HEK293 (cell line): ENCODE measurements around the gene BTBD19.

Experiments used
- KLF10 ChIP-seq: fragments of 450-650 bp; IDR thresholded peaks from 2 replicates; pipeline ENCODE4 v1.5.1; 2018; ENCODE audit warnings: missing biosample characterization, mild to moderate bottlenecking, missing genetic modification characterization
- KLF8 ChIP-seq: fragments of 450-650 bp; formaldehyde crosslinking; IDR thresholded peaks from 2 replicates; pipeline ENCODE4 v1.5.1; 2016; ENCODE audit warnings: missing biosample characterization, missing genetic modification characterization
- PBX3 ChIP-seq: sonication (generic); formaldehyde crosslinking; IDR thresholded peaks from 2 replicates; pipeline ENCODE4 v1.8.1; 2022; ENCODE audit warnings: mild to moderate bottlenecking, moderate library complexity, missing genetic modification reagents
- PRDM1 ChIP-seq: fragments of 450-650 bp; formaldehyde crosslinking; IDR thresholded peaks from 2 replicates; pipeline ENCODE4; 2016; ENCODE audit warnings: missing biosample characterization, missing genetic modification characterization
- PRDM4 ChIP-seq: fragments of 450-650 bp; formaldehyde crosslinking; IDR thresholded peaks from 2 replicates; pipeline ENCODE4 v1.5.1; 2017; ENCODE audit warnings: missing biosample characterization, missing genetic modification characterization
- ZBTB21 ChIP-seq: fragments of 450-650 bp; formaldehyde crosslinking; IDR thresholded peaks from 2 replicates; pipeline ENCODE4 v1.5.1; 2017; ENCODE audit warnings: missing biosample characterization, missing genetic modification characterization
- ZBTB26 ChIP-seq: fragments of 450-650 bp; formaldehyde crosslinking; optimal IDR thresholded peaks from 2 replicates; pipeline ENCODE3; 2016; ENCODE audit warnings: missing biosample characterization, mild to moderate bottlenecking, missing genetic modification characterization
- ZBTB6 ChIP-seq: fragments of 450-650 bp; formaldehyde crosslinking; IDR thresholded peaks from 2 replicates; pipeline ENCODE4 v1.5.1; 2017; ENCODE audit warnings: missing biosample characterization, missing genetic modification characterization
- ZFP37 ChIP-seq: fragments of 450-650 bp; formaldehyde crosslinking; IDR thresholded peaks from 2 replicates; pipeline ENCODE4 v1.5.1; 2016; ENCODE audit warnings: missing biosample characterization, missing genetic modification characterization
- ZFP69B ChIP-seq: fragments of 450-650 bp; formaldehyde crosslinking; IDR thresholded peaks from 2 replicates; pipeline ENCODE4 v1.5.1; 2016; ENCODE audit warnings: missing biosample characterization, missing genetic modification characterization
- ZNF169 ChIP-seq: fragments of 450-650 bp; formaldehyde crosslinking; IDR thresholded peaks from 2 replicates; pipeline ENCODE4 v1.5.1; 2016; ENCODE audit warnings: missing biosample characterization, missing genetic modification characterization
- ZNF184 ChIP-seq: fragments of 450-650 bp; IDR thresholded peaks from 2 replicates; pipeline ENCODE4 v1.5.1; 2018; ENCODE audit warnings: missing biosample characterization, mild to moderate bottlenecking, missing genetic modification characterization
- ZNF202 ChIP-seq: fragments of 450-650 bp; formaldehyde crosslinking; IDR thresholded peaks from 2 replicates; pipeline ENCODE4 v1.5.1; 2016; ENCODE audit warnings: missing biosample characterization, missing genetic modification characterization, borderline replicate concordance
- ZNF341 ChIP-seq: fragments of 450-650 bp; formaldehyde crosslinking; IDR thresholded peaks from 2 replicates; pipeline ENCODE4; 2016; ENCODE audit warnings: low read depth, missing biosample characterization, missing genetic modification characterization
- ZNF391 ChIP-seq: fragments of 450-650 bp; formaldehyde crosslinking; IDR thresholded peaks from 2 replicates; pipeline ENCODE4 v1.5.1; 2016; ENCODE audit warnings: low read depth, missing biosample characterization, missing genetic modification characterization, borderline replicate concordance
- ZNF394 ChIP-seq: fragments of 450-650 bp; formaldehyde crosslinking; IDR thresholded peaks from 2 replicates; pipeline ENCODE4 v1.5.1; 2016; ENCODE audit warnings: missing biosample characterization, missing genetic modification characterization, mild to moderate bottlenecking, moderate library complexity, borderline replicate concordance
- ZNF398 ChIP-seq: fragments of 450-650 bp; formaldehyde crosslinking; IDR thresholded peaks from 2 replicates; pipeline ENCODE4 v1.5.1; 2017; ENCODE audit warnings: missing biosample characterization, missing genetic modification characterization
- ZNF449 ChIP-seq: fragments of 450-650 bp; formaldehyde crosslinking; IDR thresholded peaks from 2 replicates; pipeline ENCODE4 v1.5.1; 2017; ENCODE audit warnings: missing biosample characterization, mild to moderate bottlenecking, missing genetic modification characterization, moderate library complexity
- ZNF510 ChIP-seq: fragments of 450-650 bp; formaldehyde crosslinking; IDR thresholded peaks from 2 replicates; pipeline ENCODE4 v1.5.1; 2018; ENCODE audit warnings: mild to moderate bottlenecking, missing genetic modification characterization, missing biosample characterization; ENCODE audit not compliant: insufficient replicate concordance
- ZNF624 ChIP-seq: fragments of 450-650 bp; formaldehyde crosslinking; IDR thresholded peaks from 2 replicates; pipeline ENCODE4 v1.5.1; 2017; ENCODE audit warnings: missing biosample characterization, missing genetic modification characterization
- ZNF626 ChIP-seq: fragments of 450-650 bp; sonication (Bioruptor Pico); formaldehyde crosslinking; IDR thresholded peaks from 2 replicates; pipeline ENCODE4 v1.5.1; 2018; ENCODE audit warnings: missing biosample characterization, missing genetic modification characterization, inconsistent platforms
- ZNF629 ChIP-seq: fragments of 450-650 bp; formaldehyde crosslinking; IDR thresholded peaks from 2 replicates; pipeline ENCODE4 v1.5.1; 2017; ENCODE audit warnings: missing biosample characterization, missing genetic modification characterization
- ZNF660 ChIP-seq: fragments of 450-650 bp; IDR thresholded peaks from 2 replicates; pipeline ENCODE4 v1.5.1; 2018; ENCODE audit warnings: missing biosample characterization, mild to moderate bottlenecking, missing genetic modification characterization
- ZNF692 ChIP-seq: fragments of 450-650 bp; formaldehyde crosslinking; IDR thresholded peaks from 2 replicates; pipeline ENCODE4 v1.5.1; 2016; ENCODE audit warnings: missing biosample characterization, missing genetic modification characterization
- ZNF76 ChIP-seq: fragments of 450-650 bp; formaldehyde crosslinking; IDR thresholded peaks from 2 replicates; pipeline ENCODE4; 2016; ENCODE audit warnings: low read depth, missing biosample characterization, missing genetic modification characterization, borderline replicate concordance
- ZSCAN4 ChIP-seq: fragments of 450-650 bp; formaldehyde crosslinking; IDR thresholded peaks from 2 replicates; pipeline ENCODE4 v1.5.1; 2017; ENCODE audit warnings: missing biosample characterization, missing genetic modification characterization

Gene BTBD19

GRCh38 chr1:44819608-44820327 lies 11.4 kb downstream of the BTBD19 start (continued):
- TF ChIP-seq ZNF169 (tag by site-specific recombination) (no peak), ZNF624 (no peak), ZNF510 (tag by site-specific recombination) (no peak), KLF8 (tag by site-specific recombination) (peak; percentile 61), ZNF398 (tag by site-specific recombination) (peak; percentile 85), ZNF692 (tag by site-specific recombination) (0 out of 2 replicates have a peak, but pooled peaks have one; percentile 40), ZFP37 (0 out of 2 replicates have a peak, but pooled peaks have one; percentile 12), ZNF629 (tag by site-specific recombination) (peak; percentile 79; the same call in 1 of the 2 replicates), ZNF184 (0 out of 2 replicates have a peak, but pooled peaks have one; percentile 25), PRDM1 (peak; percentile 88), ZNF626 (tag by site-specific recombination) (no peak), ZBTB21 (tag by site-specific recombination) (peak; percentile 36; the same call in 1 of the 2 replicates), ZNF202 (tag by site-specific recombination) (no peak), ZSCAN4 (tag by site-specific recombination) (no peak), ZNF449 (tag by site-specific recombination) (peak; percentile 49; the same call in 1 of the 2 replicates), ZNF660 (tag by site-specific recombination) (peak; percentile 93), PBX3 (CRISPR knock-in tag) (no peak), PRDM4 (tag by site-specific recombination) (peak; percentile 34; the same call in 1 of the 2 replicates), KLF10 (tag by site-specific recombination) (peak; percentile 90), ZFP69B (tag by site-specific recombination) (0 out of 2 replicates have a peak, but pooled peaks have one; percentile 33), ZBTB26 (tag by site-specific recombination) (peak; percentile 44), ZNF394 (tag by site-specific recombination) (peak; percentile 99), ZNF76 (tag by site-specific recombination) (peak; percentile 99), ZBTB6 (tag by site-specific recombination) (0 out of 2 replicates have a peak, but pooled peaks have one; percentile 15), ZNF341 (tag by site-specific recombination) (peak; percentile 96), ZNF391 (tag by site-specific recombination) (peak; percentile 27; the same call in 1 of the 2 replicates)
